GM12874 (cell line): Measurements from ENCODE around the gene OR2AE1.

ENCODE experiments used
- TF ChIP-seq, protein P1 (sequence below): IDR thresholded peaks from 2 replicates; pipeline ENCODE4 v1.5.1; 2011; ENCODE audit warnings: low read depth, mild to moderate bottlenecking, control low read depth, low read length, moderate library complexity; ENCODE audit not compliant: insufficient read depth

OR2AE1 gene

DNA sequence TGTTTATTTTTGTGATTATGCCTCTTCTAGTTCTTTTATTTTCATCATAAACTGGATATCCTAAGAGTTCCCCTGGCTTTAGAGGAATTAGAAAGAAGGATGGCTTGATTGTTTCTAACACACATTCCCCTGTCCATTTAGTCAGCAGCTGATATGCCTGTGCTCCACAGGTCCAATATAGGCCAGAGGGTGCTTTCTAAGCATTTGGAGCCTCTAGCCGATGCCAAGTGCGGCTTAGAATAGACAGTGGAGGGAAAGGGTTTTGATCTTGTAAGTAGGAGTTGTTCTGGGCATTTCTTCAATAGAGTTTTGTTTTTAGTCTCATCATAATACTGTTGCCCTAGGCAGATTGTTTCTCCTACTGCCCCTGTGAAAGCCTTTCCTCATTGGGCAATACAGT is 42.5 kb downstream of the OR2AE1 start:
- TF ChIP-seq, protein P1, sequence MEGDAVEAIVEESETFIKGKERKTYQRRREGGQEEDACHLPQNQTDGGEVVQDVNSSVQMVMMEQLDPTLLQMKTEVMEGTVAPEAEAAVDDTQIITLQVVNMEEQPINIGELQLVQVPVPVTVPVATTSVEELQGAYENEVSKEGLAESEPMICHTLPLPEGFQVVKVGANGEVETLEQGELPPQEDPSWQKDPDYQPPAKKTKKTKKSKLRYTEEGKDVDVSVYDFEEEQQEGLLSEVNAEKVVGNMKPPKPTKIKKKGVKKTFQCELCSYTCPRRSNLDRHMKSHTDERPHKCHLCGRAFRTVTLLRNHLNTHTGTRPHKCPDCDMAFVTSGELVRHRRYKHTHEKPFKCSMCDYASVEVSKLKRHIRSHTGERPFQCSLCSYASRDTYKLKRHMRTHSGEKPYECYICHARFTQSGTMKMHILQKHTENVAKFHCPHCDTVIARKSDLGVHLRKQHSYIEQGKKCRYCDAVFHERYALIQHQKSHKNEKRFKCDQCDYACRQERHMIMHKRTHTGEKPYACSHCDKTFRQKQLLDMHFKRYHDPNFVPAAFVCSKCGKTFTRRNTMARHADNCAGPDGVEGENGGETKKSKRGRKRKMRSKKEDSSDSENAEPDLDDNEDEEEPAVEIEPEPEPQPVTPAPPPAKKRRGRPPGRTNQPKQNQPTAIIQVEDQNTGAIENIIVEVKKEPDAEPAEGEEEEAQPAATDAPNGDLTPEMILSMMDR = no peak

DNA sequence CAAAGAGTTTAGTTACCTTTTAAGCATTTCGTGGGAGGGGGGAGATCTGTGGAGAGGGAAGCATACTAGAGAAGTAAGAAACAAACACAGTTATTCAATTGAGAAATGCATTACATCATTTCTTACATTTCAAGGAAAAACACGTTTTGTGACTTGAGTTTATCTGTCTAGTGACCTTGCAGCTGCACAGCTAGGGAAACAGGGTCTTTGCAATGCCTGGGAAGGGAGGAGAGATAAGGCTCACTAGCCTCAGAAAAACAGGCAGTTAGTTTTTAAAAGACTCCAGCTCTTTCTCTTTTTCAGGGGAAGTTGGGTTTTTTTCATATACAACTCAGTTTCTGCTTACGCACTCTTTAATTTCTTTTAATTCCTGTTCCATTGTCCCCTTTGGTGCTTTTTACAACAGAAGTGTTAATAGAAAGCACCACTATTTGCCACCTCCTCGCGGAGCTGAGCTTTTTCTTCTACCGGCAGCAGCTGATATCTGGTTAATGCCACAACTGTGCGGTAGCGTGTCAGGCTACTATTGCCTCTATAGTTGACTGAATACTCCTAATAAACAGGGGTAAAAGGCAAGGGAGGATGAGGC is 43.5 kb downstream of the OR2AE1 start:
- TF ChIP-seq, protein P1 = no peak

DNA sequence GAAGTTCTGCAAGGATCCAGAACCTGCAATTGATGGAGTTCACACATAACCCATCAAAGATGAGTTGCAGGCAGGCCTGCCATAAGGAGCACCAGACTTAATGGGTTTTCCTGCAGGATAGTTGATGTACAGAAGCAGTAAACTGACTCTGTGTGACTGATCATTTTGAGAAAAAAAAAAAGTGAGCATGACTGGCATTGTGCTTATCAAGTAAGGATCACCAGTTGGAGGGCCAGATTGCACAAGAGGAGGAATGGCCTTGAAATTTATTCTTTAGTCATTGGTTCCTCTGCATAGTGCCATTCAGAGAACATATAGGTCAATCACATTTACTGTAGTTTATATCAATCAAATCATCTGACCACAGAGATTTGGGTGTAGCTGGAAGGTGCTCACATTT is 45.2 kb downstream of the OR2AE1 start:
- TF ChIP-seq, protein P1 = no peak

DNA sequence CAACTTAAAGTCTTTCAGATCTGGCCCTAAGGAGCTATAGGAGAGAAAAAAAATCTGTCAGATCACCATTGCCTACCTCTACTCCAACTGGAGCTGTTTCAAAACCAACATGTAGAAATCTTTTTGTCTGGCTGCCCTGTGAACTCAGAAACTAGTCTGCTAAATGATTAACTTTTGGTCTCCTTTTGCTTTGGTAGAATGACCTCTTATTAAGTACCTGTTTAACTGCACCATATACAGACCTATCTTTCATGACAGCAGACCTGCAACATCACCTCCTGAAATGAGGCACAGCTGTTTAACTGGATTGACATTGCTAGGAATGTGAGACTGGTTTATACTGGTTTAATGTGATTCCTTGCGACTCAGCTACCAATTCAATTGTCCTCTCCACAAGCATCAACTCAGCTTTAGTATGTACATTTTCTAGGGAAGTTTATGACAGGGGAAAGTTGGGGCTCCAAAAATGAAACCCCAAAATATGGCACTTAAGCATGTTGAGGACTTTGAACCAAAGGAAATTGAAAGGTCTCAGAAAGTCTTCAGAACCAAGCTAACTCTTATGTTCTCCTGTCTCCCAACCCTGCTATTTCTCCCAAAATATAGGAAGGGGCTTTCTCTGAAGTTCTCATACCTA is 47.2 kb downstream of the OR2AE1 start:
- TF ChIP-seq, protein P1 = no peak

DNA sequence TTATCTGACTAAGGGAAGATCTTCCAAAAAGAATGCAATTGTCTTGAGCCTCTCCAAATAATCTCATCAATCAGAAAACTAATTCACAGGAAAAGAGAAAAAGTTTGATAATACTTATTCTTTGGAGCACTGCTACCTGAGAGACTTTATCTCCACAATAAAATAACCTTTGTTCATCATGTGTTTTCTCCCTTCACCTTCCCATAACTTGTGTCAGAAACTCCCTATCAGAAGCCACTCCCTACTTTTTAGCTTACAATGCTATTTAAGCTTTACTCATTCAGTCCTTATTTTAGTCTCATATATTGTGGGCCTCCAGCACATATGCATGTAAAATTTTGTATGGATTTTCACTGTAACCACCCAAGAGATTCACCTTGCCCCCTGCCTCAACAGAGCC is 48.0 kb downstream of the OR2AE1 start:
- TF ChIP-seq, protein P1 = no peak

DNA sequence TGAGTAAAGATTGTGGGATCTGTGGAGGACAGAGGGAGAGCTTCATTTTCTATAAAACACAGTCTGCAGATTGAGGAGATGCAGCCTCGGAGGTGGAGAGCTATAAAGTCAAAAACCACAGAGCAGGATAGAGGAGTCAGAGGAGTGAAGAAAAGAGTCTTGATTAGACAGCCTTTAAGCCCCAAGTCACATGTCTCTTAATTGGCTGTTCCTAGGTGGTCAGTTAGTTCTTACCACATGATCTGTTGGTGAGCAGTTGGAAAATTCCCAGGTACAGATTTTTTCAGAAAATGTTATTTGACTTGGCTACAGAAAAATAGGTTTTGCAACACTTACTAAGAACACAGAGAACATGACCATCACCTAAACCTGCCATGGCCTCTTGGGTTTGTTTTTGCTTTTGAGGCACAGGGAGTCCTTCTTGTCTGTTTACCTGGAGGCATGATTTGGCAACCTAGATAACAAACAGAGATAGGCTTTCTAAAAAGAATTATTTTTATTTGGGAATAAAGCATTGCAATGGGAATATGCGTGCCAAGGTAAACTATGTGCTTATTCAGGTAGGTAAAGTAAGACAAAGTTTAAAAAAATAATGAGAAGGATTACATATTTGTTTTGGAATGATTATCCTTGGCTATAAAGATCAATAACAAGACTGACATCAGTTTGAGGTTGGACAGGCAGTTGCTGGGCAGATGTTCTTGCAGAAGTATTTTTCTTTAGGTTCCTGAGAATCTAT is 49.6 kb downstream of the OR2AE1 start:
- TF ChIP-seq, protein P1 = no peak
